Muscle layer of colon (tissue), 2 donors: ENCODE data around the gene FSD1.

Experiments used
- H3K27ac ChIP-seq: one replicate; pipeline ENCODE4 v1.7.0; 2013; ENCODE audit warnings: low read depth, mild to moderate bottlenecking, low read length, moderate library complexity
- H3K27me3 ChIP-seq, 2 donors: one replicate each; pipeline ENCODE4 v1.7.0; 2013; ENCODE audit warnings: low read length in 2 of 2, mild to moderate bottlenecking in 2 of 2; ENCODE audit not compliant: insufficient read depth in 2 of 2, control insufficient read depth in 1 of 2
- H3K36me3 ChIP-seq: one replicate; pipeline ENCODE4 v1.7.0; 2013; ENCODE audit warnings: mild to moderate bottlenecking, low read length; ENCODE audit not compliant: insufficient read depth
- H3K4me1 ChIP-seq: one replicate; pipeline ENCODE4 v1.7.0; 2013; ENCODE audit warnings: mild to moderate bottlenecking, low read length; ENCODE audit not compliant: insufficient read depth
- H3K4me3 ChIP-seq, 2 donors: one replicate each; pipeline ENCODE4 v1.7.0; 2013; ENCODE audit warnings: low read length in 2 of 2, low read depth in 1 of 2, mild to moderate bottlenecking in 1 of 2, moderate library complexity in 1 of 2
- H3K9ac ChIP-seq: one replicate; pipeline ENCODE4 v1.7.0; 2013; ENCODE audit warnings: low read length
- H3K9me3 ChIP-seq: one replicate; pipeline ENCODE4 v1.7.0; 2013; ENCODE audit warnings: mild to moderate bottlenecking, low read length
- donor health status: abdominal sarcoma.
- donor health status: Adenocarcinoma of cecum.

Gene FSD1

DNA sequence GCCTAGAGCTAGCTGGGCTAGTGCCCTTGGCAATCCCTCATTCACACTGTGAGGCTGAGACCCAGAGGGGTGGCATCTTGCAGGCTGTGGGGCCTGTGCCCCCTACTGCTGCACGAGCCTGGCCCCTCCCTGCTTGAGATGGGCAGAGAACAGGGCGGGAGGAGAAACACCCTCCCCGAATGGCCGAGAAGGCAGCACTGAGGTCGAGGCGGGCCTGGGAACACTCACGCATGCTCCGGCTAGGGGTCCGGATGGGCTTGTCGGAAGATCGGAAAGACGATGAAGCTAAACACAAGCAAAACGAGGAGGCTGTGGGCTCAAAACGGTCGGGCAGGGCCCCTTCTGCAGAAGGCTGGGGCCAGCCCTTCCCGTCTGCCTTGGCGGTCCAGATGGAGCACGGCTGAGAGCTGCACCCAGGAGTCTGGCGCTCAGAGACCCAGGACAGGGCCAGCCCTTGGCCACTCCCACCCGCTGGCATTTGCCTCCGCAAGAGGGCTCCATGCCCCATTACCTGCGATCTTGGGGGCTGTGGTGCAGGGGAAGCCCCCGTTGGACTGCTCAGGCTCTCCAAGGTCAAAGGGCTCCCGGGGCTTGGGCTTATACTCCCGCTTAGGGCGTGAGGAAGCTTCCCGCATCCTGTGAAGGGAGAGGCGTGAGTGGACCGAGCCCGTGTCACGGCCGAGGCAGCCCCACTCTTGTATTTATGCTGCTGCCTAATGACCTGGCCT is 57.9 kb downstream of the FSD1 start:
- Histone ChIP-seq H3K27me3 (no peaks in the 10 kb centered on the region), H3K4me3 (no peak overlapping the region), H3K9ac (no peak overlapping the region), H3K9me3 (no peaks in the 10 kb centered on the region), H3K27ac (no peak overlapping the region), H3K4me1 (no peaks in the 10 kb centered on the region), H3K36me3 (peaks cover 57% of the 10 kb centered on the region)

DNA sequence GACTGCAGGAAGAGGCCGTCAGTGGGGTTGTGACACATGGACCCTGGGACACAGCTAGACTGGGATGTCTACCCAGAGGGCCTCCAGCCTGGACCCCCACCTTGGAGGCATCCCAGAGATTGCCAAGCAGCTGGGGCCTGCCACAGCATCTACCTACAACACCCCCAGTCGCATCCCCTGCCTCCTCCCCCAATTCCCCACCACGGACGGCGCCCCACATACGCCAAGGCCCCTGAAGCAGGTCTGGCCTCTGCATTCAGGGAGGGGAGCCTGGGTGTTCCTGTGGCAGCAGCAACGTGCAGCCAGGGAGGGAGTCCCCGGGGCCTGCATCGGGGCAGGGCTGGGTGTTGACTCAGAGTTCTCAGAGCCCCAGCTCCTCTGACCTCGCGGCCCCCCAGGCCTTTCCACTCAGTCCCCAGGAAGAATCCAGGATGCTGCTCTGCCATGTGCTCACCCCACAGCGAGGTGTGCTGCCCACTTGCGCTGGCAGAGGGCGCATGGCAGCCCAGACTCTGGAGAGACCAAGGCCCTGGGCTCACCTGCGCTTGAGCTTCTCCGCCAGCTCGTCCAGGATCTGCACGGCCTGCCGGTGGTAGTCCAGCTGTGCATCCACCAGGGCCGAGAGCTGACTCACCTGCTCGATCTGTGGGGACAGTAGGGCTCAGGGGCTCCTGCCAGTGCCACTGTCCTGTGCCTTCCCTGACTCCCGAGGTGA is 58.6 kb downstream of the FSD1 start:
- Histone ChIP-seq H3K4me3 (no peak overlapping the region), H3K9ac (no peak overlapping the region), H3K4me1 (peaks cover 6% of the 10 kb centered on the region), H3K27me3 (no peaks in the 10 kb centered on the region), H3K9me3 (no peaks in the 10 kb centered on the region), H3K36me3 (peaks cover 57% of the 10 kb centered on the region), H3K27ac (no peak overlapping the region)

DNA sequence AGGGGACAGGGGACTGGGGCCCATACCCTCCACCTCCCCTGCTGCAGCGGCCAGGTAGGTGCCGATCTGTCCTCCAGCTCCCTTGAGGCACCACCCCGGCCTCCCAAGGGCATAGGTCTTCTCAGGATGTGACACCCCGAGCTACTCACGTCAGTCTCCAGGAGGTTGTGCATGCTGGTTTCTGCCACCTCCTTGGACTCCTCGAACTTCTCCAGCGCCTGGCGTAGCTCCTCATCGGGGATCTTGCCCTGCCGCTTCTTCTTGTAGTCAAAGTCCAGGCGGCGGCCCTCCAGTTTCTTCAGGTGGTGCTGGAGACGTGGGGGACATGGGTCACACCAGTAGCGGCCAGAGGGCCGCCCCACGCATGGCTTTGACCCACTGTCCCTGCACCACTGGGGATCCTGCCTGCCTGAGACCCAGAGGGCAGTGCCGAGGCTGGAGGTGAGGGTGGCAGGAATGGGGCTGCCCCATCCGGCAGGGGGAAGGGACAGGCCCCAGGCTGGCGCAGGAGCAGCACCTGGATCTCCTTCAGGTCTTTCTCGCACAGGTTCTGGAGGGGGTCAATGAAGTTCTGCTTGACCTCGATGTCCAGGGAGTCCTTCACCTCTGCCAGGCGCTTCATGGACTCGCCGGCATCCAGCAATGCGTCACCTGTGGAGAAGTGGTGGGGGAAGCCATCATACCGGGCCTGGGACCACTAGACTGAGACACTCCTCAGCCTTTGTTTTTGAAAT is 59.3 kb downstream of the FSD1 start:
- H3K27ac ChIP-seq: no peak overlapping the region

DNA sequence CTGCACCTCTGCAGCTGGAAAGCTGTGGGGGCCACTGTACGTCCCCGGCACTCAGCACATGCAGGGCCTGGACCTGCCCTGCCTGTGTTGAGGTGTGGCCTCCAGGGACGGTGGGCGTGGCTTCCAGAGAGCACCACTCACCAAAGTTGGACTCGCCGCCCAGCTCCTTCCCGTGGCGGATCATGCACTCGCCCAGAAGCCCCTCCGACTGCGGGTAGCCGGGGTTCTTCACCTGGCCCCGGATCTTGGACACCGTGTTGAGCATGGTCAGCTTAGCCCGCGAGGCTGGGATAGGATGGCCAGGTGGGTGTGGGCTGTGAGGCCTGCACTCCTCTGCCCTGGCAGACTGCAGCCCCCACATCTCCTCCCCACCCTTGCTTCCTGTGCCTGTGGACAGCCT is 60.9 kb downstream of the FSD1 start:
- peaks cover 39% of the 10 kb centered on the region for H3K36me3 ChIP-seq

More for the DNA sequence above, 59.3 kb downstream of the FSD1 start:
- Histone ChIP-seq H3K9me3 (no peaks in the 10 kb centered on the region), H3K27me3 (no peaks in the 10 kb centered on the region), H3K4me1 (peaks cover 13% of the 10 kb centered on the region), H3K9ac (no peak overlapping the region), H3K36me3 (peaks cover 55% of the 10 kb centered on the region), H3K4me3 (no peak overlapping the region)

DNA sequence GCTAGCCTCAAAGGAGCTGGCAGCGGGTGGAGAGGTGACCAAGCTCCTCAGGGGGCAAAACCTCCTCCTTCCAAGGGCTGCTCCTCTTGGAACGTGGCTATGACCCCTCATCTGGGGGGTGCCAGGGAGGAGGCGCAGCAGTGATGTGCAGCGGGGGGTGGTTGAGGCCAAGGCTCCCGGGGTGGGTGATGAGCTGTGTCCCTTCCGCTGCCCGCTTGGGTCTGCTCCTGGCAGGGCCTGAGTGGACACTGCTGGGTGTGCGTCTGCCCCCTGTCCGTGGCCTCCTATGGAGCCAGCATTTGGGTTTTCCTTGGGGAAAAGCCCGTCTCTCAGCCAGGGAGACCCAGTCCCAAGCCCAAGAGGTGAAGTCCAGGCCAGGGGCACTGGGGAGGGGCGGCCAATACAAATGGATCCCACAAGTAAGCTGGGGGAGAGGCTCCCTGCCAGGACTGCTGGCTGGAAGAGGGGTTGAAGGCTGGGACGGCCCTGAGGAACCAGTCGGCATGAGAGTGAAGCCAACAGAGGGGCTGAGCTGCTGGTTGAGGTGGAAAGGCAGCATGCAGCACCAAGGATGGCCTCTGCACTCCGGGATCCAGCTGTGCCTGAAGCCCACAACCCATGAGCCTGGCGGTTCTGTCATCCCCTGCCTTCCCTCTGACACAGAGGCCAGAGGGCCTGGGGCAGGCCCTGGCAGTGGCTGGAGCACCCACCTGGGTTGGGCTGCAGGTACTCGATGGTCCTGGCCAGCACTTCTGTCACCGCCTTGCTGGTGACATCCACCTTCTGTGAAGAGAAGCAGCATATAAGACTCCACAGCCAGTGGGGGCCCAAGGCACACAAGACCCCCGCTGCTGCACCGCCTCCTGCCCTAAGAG is 61.6 kb downstream of the FSD1 start:
- peaks cover 38% of the 10 kb centered on the region for H3K36me3 ChIP-seq
- H3K9ac ChIP-seq: no peak overlapping the region
- H3K4me1 ChIP-seq: peaks cover 31% of the 10 kb centered on the region
- no peak overlapping the region for H3K4me3 ChIP-seq
- H3K9me3 ChIP-seq: no peaks in the 10 kb centered on the region
- H3K27ac ChIP-seq: no peak overlapping the region
- H3K27me3 ChIP-seq: no peaks in the 10 kb centered on the region

More for the DNA sequence above, 60.9 kb downstream of the FSD1 start:
- Histone ChIP-seq H3K4me1 (peaks cover 25% of the 10 kb centered on the region), H3K27me3 (no peaks in the 10 kb centered on the region), H3K9me3 (no peaks in the 10 kb centered on the region), H3K4me3 (no peak overlapping the region), H3K9ac (no peak overlapping the region), H3K27ac (no peak overlapping the region)

DNA sequence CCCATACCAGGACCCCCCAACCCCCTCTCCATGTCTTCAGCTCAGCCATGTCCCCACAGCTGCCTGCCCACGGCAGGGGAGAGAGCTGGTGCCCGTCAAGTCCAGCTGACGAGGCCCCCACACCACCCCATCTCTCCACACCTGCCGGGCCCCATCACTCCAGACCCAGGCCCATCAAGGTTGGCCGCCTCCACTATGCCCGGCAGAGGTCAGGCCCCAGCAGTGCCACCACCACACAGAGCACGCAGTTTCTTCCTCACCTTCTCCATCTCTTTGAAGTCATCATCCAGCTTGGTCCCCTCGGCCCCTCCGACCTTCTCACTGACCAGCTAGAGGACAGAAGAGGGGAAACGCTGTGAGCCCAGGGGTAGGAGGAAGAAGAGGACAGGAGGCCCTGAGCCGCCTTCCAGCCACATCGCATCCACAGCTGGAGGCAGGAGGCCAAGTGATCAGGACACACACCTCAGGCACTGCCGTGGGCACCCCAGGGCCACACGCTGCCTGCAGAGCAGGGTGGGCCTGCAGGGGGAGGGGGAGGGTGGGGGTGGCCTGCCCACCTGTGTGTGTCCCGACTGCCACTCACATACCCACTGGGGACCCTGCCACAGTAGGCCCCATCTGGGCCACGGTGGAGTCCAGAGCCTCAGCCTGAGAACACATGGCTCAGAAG is 62.4 kb downstream of the FSD1 start:
- Histone ChIP-seq H3K9ac (no peak overlapping the region), H3K36me3 (peaks cover 38% of the 10 kb centered on the region), H3K4me1 (peaks cover 38% of the 10 kb centered on the region), H3K27ac (no peak overlapping the region), H3K9me3 (no peaks in the 10 kb centered on the region), H3K4me3 (no peak overlapping the region), H3K27me3 (no peaks in the 10 kb centered on the region)

DNA sequence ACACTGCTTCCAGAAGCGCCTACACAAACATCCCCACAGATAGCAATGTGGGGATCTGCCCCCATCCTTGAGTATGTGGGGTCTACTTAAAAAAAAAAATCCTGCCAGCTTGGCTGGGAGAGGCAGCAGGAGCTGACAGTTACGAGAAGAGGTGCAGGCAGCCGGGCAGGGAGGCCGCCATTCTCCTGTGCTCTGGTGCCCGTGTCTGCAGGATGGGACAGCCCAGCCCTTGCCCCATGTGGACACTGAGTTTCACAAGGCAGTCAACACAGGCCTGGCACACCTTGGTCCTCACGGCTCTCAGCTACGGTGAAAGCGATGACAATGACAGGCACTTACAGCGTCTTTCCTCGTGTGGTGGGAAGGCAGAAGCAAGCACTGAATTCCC is 62.9 kb downstream of the FSD1 start:
- Histone ChIP-seq H3K27ac (no peak overlapping the region), H3K4me1 (peaks cover 43% of the 10 kb centered on the region), H3K36me3 (peaks cover 34% of the 10 kb centered on the region), H3K27me3 (no peaks in the 10 kb centered on the region), H3K4me3 (no peak overlapping the region), H3K9me3 (no peaks in the 10 kb centered on the region), H3K9ac (no peak overlapping the region)

DNA sequence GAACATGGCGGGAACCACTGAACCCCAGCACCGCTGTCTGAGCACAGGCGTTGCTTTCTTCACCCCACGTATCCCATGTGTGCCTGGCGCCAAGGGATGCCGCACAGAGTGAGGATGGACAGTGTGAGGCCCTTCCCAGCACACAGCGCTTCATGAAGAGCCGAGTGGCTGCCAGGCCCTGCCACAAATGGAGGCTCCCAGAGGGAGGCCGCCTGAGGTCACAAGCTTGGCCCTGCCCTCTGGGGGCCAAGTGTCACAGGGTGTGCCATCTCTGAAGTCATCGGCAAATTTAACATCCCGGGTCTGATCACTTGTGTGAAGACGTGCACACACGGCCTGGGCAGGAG is 63.4 kb downstream of the FSD1 start:
- Histone ChIP-seq H3K9me3 (no peaks in the 10 kb centered on the region), H3K9ac (no peak overlapping the region), H3K27ac (no peak overlapping the region), H3K27me3 (no peaks in the 10 kb centered on the region), H3K4me3 (no peak overlapping the region), H3K36me3 (peaks cover 30% of the 10 kb centered on the region), H3K4me1 (peaks cover 47% of the 10 kb centered on the region)

DNA sequence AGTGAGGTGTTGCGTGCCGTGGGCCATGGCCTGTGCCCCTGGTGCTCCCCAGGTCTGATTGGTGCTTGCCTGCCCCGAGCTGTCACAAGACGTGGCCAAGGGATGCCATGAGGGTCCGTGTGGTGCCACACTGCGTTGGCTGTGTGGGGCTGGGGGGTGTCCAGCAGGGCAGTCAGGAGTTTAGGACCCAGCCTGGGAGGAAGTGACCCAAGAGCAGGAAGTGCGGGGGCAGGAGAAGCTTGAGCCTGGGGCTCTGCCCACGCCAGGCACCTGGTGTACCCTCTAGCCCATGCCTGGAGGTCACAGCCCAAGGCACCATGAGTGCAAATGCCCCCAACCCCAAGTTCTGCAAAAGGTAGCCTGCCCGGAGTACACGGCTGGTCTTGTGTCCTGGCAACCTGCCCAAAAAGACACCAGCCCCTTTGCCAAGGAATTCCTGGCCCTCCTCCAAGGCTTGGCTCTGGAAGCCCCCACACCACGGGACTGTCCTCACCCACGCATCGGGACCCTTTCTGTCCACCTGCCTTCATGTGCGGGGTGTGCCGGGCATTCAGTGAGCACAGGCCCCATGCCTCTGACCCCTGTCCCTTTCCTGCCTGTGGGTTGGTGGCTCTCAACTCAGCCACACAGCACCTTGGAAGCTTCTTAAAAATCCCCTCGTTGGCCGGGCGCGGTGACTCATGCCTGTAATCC is 63.9 kb downstream of the FSD1 start:
- Histone ChIP-seq H3K36me3 (peaks cover 24% of the 10 kb centered on the region), H3K4me1 (peaks cover 52% of the 10 kb centered on the region), H3K27ac (no peak overlapping the region), H3K9ac (no peak overlapping the region), H3K9me3 (no peaks in the 10 kb centered on the region), H3K27me3 (no peaks in the 10 kb centered on the region), H3K4me3 (no peak overlapping the region)

DNA sequence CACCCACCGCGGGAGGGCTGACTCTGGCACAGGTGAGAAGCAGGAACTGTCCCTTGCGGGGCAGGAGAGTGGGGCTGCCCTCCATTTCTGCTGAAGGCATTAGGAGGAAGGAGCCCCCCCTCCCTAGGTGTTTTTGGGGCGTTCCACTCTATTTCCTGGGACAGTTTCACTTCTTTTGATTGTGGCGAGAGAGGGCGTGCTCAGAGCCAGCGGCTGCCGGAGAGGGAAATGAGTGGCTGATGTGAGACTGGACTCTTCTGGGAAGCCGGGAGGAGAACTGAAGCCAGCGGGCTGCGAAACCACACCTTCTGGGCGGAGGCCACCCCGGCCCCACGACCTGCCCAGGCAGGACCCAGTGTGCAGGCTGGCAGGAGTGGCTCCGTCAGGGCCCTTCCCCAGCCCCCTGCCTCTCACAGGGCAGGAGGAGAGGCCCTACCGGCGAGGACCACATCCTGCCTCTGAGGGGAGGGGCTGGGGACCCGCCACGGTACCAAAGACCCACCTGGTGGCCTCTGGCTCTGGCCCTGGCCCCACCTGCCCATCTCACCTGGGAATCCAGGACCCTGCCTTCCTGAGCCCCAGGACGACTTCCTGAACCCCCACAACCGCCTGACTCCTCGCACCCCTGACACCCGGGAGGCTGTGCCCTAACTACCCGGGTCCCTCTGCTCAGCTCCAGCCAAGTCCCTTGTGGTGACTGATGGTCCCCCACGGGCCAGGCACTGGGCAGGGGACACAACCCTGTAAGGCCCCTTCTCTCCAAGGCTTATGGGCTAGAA is 64.9 kb downstream of the FSD1 start:
- peak overlapping the region in 1 of 2 donors; percentile 5 for H3K4me3 ChIP-seq
- H3K4me1 ChIP-seq: peaks cover 62% of the 10 kb centered on the region
- H3K9ac ChIP-seq: no peak overlapping the region
- H3K36me3 ChIP-seq: peaks cover 16% of the 10 kb centered on the region
- H3K9me3 ChIP-seq: no peaks in the 10 kb centered on the region
- H3K27ac ChIP-seq: peak overlapping the region; percentile 6
- H3K27me3 ChIP-seq: no peaks in the 10 kb centered on the region
